ENCODE results near the gene PPFIBP2.
A peak's percentile ranks its signal among the peaks of the same experiment; 100 is the strongest.

PPFIBP2 gene

GRCh38 chr11:7538031-7538430, 24.2 kb downstream of the PPFIBP2 start (continued):
- TF ChIP-seq ZFP30 (CRISPR knock-in tag; IDR thresholded peaks at IDR 0.05), result no peak
- TF ChIP-seq, protein P1, sequence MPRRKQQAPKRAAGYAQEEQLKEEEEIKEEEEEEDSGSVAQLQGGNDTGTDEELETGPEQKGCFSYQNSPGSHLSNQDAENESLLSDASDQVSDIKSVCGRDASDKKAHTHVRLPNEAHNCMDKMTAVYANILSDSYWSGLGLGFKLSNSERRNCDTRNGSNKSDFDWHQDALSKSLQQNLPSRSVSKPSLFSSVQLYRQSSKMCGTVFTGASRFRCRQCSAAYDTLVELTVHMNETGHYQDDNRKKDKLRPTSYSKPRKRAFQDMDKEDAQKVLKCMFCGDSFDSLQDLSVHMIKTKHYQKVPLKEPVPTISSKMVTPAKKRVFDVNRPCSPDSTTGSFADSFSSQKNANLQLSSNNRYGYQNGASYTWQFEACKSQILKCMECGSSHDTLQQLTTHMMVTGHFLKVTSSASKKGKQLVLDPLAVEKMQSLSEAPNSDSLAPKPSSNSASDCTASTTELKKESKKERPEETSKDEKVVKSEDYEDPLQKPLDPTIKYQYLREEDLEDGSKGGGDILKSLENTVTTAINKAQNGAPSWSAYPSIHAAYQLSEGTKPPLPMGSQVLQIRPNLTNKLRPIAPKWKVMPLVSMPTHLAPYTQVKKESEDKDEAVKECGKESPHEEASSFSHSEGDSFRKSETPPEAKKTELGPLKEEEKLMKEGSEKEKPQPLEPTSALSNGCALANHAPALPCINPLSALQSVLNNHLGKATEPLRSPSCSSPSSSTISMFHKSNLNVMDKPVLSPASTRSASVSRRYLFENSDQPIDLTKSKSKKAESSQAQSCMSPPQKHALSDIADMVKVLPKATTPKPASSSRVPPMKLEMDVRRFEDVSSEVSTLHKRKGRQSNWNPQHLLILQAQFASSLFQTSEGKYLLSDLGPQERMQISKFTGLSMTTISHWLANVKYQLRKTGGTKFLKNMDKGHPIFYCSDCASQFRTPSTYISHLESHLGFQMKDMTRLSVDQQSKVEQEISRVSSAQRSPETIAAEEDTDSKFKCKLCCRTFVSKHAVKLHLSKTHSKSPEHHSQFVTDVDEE (CRISPR knock-in tag; IDR thresholded peaks at IDR 0.05), result no peak
- no peak for TF ChIP-seq CSDC2 (CRISPR knock-in tag; IDR thresholded peaks at IDR 0.05)
- no peak for TF ChIP-seq CSRNP3 (CRISPR knock-in tag; IDR thresholded peaks at IDR 0.05)

- ATAC-seq, result no peak
- TF ChIP-seq CREB5 (CRISPR knock-in tag; IDR thresholded peaks at IDR 0.05; ENCODE audit: low read depth), result no peak
- TF ChIP-seq CSDC2 (CRISPR knock-in tag; IDR thresholded peaks at IDR 0.05), result no peak
- no peak for TF ChIP-seq ZC3H10 (CRISPR knock-in tag; IDR thresholded peaks at IDR 0.05)
- TF ChIP-seq, protein P2, sequence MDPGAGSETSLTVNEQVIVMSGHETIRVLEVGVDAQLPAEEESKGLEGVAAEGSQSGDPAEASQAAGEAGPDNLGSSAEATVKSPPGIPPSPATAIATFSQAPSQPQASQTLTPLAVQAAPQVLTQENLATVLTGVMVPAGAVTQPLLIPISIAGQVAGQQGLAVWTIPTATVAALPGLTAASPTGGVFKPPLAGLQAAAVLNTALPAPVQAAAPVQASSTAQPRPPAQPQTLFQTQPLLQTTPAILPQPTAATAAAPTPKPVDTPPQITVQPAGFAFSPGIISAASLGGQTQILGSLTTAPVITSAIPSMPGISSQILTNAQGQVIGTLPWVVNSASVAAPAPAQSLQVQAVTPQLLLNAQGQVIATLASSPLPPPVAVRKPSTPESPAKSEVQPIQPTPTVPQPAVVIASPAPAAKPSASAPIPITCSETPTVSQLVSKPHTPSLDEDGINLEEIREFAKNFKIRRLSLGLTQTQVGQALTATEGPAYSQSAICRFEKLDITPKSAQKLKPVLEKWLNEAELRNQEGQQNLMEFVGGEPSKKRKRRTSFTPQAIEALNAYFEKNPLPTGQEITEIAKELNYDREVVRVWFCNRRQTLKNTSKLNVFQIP (CRISPR knock-in tag; IDR thresholded peaks at IDR 0.05; ENCODE audit: borderline replicate concordance, low read depth), result no peak
- TF ChIP-seq PPARA (CRISPR knock-in tag; IDR thresholded peaks at IDR 0.05; ENCODE audit: borderline replicate concordance), result no peak
- no peak for TF ChIP-seq ISL1 (CRISPR knock-in tag; IDR thresholded peaks at IDR 0.05)
- no peak for TF ChIP-seq ZNF8 (CRISPR knock-in tag; IDR thresholded peaks at IDR 0.05)
- no peak for TF ChIP-seq RARB (CRISPR knock-in tag; IDR thresholded peaks at IDR 0.05)
- no peak for TF ChIP-seq ARNTL (CRISPR knock-in tag; IDR thresholded peaks at IDR 0.05; ENCODE audit: borderline replicate concordance, low read depth)
Measured at GRCh38 chr11:7538466-7539454, 25.0 kb downstream of the PPFIBP2 start.

- no peak for ATAC-seq
- TF ChIP-seq, protein P2 (CRISPR knock-in tag; IDR thresholded peaks at IDR 0.05; ENCODE audit: borderline replicate concordance, low read depth), result no peak
- no peak for TF ChIP-seq CSDC2 (CRISPR knock-in tag; IDR thresholded peaks at IDR 0.05)
- TF ChIP-seq ZFP3 (CRISPR knock-in tag; IDR thresholded peaks at IDR 0.05), result no peak
- no peak for TF ChIP-seq SNAI2 (CRISPR knock-in tag; IDR thresholded peaks at IDR 0.05)
- TF ChIP-seq TOX (CRISPR knock-in tag; IDR thresholded peaks at IDR 0.05; ENCODE audit: borderline replicate concordance), result no peak
- no peak for TF ChIP-seq RARB (CRISPR knock-in tag; IDR thresholded peaks at IDR 0.05)
Measured at GRCh38 chr11:7540830-7541555, 27.2 kb downstream of the PPFIBP2 start.

DNA sequence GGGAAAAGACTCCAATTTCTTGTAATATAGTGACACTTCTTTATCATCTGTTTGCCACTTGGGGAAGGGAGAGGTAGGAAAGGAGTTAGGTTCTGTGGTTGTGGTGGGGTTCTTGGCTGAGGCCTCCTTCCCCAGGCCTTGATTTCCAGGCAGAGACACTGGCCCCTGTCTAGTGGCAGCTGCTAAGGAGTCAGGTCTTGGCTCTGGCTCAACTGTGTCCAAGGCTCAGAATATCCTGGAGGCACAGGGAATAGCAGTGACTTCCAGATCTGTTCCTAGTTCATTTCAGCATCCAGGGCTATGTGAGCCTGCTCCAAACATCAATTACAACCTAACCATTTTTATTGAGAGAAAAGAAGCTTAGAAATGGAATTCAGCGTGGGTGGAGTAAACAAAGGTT, 29.5 kb downstream of the PPFIBP2 start:
- no peak for ATAC-seq
- TF ChIP-seq TOX (CRISPR knock-in tag; IDR thresholded peaks at IDR 0.05; ENCODE audit: borderline replicate concordance), result no peak
- TF ChIP-seq TCF4 (CRISPR knock-in tag; IDR thresholded peaks at IDR 0.05; ENCODE audit: borderline replicate concordance), result peak; percentile 19; the same call in 1 of the 2 replicates

Measured in SK-N-SH treated with all-trans-retinoic acid at 6 μM for 48 hours (cell line).